ENCODE data around the gene RNF224.

The RNF224 gene

DNA sequence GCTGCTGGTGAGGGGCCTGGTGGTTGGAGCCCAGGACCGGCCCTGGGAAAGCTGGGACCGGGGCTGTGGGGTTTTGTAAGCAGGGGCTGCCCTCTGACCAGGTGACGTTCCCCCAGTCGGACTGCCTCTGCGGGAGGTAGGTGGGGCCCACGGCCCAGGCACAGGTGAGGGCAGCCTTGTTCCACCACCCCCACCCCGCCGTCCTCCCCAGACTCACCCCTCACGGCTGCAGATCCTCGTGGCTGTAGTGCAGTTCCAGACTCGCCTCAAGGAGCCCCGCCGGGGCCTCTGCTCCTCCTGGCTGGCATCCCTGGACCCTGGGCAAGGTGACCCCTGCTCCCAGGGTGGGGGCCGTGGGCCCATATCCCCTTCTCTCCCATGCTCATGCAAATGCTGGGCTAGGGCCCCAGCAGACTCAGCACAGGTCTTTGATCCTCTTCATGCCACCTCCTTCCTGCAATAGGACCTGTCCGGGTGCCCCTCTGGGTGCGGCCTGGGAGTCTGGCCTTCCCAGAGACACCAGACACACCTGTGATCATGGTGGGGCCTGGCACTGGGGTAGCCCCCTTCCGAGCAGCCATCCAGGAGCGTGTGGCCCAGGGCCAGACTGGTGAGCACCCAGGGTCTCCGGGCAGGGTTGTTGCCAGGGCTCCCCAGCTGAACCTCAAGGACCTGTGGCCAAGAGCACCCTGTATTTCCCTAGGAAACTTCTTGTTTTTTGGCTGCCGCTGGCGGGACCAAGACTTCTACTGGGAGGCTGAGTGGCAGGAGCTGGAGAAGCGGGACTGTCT lies 11.9 kb upstream of the RNF224 start:
- no peak for DNase-seq

DNA sequence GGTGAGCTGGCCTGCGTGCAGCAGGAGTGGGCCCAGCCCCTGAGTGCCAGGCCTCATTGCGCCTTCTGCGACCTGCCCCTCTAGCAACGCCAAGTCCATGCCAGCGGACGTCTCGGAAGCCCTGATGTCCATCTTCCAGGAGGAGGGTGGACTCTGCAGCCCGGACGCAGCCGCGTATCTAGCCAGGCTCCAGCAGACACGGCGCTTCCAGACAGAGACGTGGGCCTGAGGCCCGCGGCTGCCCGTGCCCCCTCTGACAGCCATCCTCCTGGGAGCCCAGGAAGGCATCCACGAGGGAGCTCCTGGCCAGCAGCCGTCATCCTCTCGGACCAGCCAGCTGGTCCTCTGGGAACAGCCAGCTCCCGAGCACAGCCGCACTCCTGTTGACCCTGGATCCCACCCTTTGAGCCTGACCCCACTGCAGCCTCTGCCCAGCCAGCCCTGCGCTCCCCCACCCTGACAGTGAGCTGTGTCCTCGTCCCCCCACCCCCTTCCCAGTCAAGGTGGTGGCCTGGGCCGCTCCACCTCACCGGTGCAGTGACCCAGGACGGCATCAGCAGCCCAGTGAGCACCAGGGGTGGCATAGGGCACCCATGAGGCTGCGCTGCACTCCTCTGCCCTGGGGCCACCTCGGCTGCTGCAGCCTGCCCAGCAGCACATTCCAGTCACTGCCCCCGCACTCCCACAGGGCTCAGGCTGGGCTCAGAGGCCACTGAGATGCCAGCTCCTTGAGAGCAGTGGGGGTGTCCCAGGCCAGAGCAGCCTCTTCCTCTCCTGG lies 10.9 kb upstream of the RNF224 start:
- DNase-seq = no peak

DNA sequence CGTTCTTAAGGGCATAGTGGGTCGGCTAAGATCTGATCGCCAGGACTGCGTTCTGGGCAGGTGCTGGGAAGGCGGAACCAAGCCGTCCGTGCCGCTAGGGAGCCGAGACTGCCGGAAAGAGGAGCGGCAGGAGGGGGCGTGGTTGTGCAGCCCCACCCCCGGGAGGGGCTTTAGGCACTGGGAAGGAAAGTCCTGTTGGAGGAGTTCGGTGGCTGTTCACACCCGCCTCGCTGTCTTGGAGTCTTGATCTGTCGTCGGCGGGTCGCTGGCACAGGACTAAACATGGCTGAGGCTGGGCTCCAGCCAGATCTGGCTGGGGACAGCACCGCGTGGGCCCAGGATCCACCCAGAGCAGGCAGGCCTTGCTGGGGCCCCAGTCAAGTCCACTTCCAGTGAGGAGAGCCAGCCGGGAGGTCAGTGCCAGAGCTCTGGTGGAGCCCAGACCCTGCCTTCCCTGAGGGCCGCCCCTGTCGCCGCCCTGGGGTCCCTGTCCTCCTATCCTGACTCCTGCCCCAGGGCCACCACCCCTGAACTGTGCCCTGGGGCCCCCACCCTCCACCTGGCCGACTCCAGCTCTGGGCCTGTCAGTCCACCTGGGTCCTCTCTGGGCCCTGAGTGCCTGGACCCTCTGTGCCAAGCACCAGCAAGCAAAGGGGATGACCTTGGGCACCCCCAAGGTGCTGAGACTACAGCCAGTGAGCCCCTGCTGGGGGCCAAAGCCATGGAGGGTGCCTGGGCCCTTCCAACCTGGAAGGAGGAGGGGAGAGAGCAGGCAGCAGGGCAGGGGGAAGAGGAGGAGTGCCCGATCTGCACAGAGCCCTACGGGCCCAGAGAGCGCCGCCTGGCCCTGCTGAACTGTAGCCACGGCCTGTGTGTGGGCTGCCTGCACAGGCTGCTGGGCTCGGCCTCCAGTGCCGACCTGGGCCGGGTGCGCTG lies 9.8 kb upstream of the RNF224 start:
- no peak for DNase-seq

DNA sequence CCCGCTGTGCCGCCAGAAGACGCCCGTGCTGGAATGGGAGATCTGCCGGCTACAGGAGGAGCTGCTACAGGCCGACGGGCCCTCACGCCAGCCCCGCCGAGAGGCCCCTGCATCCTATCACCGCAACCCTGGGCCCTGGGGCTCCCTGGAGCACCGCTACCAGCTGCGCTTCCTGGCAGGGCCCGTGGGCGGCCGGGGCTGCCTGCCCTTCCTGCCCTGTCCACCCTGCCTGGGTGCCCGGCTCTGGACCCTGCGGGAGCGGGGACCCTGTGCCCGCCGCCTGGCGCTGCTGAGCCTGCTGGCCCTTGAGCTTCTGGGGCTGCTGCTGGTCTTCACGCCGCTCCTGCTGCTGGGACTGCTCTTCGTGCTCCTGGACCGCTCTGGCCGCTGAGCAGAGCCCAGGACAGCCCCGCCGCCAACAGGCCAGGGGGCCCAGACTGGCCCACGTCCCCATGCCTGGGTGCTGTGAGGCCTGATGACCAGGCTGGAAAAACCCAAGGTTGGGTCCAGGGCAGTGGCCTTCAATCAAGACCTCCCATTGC lies 9.0 kb upstream of the RNF224 start:
- DNase-seq = no peak

DNA sequence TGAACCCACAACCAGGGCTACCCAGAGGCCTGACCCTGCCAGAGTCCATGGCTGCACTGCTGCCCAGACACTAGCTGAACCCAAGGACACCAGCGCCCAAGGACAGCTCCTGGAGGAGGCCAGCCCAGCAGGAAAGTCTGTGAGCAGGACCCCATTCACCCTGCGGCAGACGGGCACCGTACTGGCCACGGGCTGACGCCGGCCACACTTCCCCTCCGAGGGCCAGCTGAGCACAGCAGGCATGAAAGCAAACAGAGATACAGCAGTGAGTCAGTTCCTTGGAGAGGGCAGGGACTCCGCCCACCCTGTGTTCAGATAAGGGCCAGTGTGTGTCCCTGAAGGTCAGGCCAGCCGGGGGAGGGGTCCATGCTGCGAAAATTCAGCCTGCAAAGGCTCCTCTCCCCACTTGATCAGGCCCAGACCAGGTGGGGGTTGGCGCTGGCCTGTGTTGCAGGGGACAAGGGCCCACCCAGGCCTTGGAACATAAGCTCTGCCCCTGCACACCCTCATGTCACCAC lies 8.5 kb upstream of the RNF224 start:
- no peak for DNase-seq

DNA sequence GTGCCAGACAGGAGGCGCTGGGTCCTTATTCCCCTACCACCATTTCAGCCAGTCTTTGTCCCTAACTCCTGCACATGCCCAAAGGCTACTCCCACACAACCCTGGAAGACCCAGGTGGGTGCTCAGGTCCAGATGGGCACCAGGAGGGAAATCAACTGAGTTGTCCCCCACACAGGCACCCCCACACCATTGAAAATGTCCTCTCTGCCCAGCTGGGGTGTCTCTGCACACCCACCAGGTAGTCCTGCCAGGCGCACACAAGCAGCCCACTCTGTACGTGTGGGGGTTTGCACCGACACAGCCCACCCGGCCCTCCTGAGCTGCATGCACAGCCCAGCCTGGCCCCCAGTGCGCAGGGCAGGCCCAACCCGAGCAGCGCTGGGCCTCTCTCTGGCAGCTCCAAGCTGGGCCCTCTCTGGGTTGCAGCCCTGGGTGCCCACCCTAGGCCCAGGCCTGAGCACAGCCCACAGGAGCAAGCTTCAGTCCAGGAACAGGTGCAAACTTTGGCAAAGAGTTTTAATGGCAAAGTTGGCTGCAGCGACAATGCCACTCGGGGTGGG lies 7.5 kb upstream of the RNF224 start:
- DNase-seq = no peak

DNA sequence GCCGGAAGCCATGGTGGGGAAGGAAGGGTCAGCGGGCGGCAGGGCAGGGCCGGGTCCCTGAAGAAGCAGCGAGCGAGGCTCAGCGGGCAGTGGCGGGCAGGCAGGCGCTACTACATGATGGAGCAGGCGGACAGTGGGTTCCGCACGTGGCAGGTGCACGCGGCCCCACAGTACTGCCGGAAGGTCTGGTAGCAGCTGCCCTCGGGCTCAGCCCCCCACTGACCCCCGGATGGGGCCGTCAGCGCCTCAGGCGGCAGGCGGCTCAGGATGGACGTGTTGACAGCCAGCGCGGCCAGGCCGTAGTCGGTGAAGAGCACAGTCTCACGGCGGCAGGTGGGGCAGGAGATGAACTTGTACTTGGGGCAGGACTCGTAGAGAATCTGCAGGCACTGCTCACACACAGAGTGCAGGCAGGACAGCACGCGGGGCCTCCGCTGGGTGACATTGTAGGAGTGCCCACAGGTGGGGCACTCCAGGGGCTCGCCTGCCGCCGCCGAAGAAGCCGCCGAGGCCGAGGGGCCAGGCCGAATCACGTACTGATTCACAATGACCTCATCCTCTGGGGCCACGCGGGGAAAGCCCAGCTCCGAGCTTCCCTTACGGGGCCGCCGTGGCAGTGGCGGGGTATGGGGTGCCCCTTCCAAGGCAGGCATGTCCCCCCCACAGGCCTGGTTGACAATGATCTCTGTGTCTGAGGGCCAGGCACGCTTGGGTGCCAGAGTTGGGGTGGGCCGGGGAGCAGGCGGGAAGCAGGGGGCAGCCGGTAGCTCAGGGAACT lies 6.8 kb upstream of the RNF224 start:
- DNase-seq = no peak

DNA sequence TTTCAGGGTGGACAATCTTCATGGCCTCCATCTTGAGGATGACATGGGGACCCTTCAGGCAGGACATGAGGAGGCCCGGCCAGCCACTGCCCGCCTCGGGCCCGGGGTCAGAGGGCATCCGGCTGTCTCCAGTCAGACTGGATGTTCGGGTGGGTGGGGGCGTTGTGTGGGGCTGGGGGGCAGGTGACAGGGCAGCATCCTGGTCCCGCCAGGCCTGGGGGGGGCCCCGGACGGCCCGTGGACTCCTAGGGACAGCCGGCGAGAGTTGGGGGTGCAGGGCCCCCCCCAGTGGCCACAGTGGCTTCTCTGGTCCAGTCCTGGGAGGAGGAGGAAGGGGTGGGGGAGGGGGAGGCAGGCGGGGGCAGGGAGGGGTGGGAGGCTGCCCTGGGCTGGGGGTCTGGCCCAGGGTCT lies 6.2 kb upstream of the RNF224 start:
- no peak for DNase-seq

DNA sequence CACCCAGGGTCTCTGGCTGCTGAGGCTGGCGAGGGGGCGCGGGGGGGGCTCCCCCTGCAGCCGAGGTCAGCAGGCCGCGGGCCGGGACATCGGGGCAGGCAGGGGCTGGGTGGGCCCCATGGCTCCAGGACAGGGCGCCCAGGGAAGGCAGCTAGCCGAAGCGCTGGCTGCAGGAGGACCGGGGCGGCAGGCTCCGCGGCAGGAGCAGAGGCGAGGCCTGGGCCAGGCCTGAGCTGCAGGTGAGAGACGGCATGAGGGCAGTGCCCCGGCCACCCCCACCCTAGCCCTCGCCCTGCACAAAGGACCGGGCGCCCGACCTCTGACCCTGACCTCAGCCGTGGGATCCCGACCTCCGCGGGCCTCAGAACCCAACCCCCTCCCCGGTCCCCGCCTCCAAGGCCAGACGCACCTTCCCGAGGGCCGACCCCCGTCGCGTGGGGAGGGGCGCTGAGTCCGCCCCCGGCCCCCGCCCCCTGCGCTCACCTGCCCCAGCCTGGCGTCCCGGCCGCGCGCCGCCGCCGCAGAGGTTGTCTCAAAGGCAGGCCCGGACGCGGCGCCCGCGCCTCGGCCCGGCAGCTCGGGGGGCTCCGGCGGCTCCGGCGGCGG lies 5.7 kb upstream of the RNF224 start:
- DNase-seq = no peak

DNA sequence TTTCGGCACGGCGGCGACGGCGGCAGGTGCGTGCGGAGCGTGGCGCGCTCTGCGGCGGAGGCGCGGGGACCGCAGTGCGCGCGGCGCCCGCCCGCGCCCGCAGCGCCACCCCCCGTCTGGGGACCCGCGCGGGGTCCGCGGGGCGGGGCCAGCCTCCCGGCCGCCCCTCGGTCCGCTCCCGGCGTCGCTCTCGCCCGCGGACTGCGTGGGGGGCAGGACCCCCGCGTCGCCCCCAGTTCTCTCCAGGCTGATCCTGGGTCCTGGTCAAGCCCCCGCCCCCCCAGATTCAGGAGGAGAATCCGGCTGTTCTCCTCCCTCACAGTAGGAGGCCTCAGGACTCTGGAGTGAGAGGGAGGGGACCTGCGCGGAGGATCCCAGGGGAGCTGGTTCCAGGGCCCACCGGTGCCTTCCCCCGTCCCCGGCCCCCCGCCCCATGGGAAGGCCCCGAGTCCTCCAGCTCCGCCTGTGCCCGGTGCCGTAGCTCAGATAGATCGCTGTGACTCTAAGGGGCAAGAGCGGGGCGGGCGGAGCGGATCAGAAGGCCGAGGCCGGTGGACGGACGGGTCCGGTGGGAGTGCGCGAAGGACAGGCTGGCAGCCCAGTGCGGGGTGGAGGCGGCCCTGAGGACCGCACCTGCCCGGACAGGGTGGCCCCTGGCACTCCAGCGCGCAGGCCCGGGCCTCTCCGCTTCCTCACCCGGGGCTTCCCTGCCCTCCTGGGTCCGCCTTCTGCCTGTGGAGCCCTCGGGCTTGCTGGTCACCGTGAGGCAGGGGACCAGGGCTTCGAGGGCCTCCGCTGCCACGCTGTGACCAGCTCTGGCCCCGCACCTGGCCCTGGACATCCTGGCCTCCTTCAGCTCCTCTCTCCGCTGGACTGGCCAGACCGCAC lies 4.9 kb upstream of the RNF224 start, which contains the start of gene RNF208:
TSS of gene RNF208 (minus strand) at position 51 of the 888 bp plus-strand sequence. CDS start 1,028 bp downstream, outside the sequence.
- DNase-seq = no peak

DNA sequence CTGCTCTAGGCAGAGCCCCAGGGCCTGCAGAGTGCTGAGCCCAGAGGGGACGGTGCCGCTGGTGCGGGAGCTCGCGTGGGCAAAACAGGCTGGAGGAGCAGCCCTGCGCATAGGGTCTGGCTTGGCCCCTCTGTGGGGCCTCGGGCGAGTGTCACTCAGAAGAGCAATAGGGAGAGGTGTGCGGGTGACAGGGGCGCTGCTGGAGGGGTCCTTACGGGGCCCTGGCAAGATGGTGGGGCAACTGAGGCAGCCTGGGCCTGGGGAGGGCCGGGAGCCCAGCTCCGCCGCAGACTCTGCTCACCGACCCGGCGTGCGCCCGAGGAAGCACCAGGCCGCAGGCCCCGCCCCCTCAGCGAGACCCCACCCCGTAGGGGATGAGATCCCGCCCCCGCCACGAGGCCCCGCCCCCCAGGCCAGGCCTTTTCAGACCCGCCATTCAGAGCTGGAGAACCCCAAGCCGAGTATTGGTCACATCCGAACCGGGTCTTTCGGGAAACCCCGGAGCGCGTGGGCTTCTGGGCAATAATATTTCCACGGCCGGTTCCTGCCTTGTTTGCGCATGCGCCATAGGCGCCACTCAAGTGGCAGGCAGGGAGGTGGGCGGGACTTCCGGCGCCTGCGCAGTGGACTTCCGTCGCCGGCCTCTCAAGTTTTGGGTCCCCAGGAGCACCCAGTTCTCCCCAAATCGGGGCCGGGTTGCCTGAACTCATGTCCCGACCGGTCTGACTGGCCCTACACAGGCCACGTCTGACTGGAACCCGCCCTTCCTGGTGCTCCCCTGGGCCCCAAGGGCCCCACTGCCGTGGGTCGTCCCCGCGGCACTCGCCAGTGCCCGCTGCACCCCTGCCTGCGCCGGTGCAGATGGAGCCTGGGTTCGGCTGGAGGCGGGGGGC lies 4.0 kb upstream of the RNF224 start:
- DNase-seq = peak; percentile 100

DNA sequence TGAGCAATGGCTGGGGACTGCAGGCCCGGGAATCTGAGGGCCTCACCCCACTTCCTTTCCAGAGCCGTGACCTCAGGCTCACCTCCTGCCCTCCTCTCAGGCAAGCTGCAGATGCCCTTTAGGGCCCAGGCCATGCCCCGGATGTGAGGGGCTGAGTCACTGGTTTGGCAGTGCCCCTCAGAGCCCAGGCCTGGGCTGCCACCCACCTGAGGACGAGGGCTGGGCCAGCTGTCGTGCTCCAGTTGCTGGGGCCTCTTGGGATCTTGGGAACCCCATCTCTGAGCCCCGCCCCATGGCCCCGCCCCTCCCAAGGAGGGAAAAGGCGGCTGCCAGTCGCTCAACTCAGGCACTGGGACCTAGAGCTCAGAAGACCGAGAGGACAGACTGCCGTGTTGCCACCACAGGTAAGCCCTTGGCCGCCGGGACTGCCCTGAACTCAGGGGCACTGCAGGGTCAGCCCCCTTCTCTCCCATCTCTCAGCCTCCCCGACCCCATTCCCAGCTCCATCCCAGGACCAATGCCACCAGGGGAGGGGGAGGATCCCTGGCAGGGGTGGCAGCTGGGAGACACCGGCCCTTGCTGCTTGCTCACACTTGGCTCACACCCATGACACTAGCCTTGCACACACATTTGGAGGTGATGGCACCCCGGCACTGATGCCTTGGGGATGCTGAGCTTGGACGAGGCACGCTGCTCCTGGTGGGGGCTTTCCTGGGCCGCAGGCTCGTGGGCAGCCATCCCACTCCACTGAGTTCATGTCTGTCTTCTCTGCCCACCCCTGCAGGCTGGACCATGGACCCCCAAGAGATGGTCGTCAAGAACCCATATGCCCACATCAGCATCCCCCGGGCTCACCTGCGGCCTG lies 2.2 kb upstream of the RNF224 start, which contains the start of gene CYSRT1:
TSS of gene CYSRT1 (plus strand) at position 345 of the 865 bp plus-strand sequence. CDS start at position 793, 448 bp downstream.
- DNase-seq = peak; percentile 50

DNA sequence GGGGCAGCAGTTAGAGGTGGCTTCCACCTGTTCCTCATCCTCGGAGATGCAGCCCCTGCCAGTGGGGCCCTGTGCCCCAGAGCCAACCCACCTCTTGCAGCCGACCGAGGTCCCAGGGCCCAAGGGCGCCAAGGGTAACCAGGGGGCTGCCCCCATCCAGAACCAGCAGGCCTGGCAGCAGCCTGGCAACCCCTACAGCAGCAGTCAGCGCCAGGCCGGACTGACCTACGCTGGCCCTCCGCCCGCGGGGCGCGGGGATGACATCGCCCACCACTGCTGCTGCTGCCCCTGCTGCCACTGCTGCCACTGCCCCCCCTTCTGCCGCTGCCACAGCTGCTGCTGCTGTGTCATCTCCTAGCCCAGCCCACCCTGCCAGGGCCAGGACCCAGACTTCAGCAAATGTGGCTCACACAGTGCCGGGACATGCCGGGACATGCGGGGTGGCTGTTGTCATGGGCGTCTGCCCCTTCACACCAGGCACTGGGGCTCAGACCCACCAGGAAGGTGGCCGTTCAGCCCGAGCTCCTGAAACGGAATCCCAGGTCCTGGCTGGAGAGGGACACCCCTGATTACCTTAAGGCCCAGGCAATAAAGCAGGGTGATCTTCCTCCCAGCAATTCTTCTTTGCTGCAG lies 1.5 kb upstream of the RNF224 start:
- DNase-seq = no peak

DNA sequence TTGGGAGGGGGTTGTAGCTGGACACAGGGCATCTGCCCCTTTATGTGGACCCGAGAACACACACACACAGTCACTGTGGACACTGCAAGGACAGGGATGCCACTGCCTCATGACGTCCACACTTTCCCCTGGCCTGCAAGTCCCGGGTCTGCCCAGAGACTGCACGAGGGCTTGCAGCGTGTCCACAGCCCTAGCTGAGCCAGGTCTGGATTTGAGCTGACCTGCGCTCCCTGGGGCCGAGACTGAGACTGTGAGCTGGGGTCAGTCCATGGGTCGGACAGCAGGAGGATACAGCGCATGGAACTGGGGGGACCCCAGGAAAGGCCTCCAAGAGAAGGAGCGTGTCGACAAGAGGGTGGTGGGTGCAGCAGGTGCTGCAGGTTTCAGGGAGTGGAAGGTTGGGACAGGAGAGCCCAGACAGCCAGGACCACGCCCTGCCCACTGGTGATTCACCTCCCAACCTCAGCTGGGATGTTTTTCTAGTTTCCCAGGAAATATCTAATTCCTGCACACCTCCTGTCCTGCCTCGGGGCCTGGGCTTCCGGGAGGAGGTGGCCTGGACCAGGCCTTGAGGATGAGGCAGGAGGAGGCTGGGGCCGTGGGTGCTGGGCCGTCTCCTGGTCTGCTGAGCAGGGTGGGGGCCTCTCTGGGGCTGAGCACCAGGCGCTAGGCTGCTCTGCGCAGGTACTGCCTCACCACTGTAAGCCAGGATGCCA lies 806 bp upstream of the RNF224 start:
- DNase-seq = no peak

DNA sequence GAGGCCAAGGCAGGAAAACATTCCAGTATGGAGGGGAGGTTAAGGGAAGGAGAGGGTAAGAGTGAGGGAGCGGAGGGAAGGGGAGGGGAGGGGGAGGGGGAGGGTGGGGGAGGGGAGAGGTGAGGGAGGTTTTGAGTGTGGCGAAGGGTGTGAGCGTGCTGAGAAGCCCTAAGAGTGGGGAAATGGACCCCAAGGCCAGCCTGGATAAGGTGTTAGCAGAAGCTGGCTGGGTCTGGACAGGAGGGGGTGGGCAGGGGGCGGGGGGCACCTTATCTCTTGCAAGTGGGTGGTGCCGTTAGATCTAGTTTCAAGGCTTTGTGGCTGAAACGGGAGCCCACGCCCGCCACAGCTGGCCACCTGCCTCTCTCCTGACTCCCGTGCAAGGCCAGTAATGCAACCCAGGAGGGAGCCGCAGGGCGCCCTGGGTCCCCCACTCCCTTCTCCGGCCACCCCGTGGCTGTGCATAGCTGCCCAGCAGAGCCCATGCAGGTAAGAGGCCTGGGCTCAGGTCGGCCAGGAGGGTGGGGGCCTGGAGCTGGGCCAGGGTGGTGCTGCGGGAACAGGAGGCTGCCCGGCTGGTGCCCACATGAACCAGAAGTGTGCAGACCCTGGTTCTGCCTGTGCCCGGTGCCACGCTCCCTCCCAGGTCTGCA lies 677 bp downstream of the RNF224 start:
- DNase-seq = no peak

DNA sequence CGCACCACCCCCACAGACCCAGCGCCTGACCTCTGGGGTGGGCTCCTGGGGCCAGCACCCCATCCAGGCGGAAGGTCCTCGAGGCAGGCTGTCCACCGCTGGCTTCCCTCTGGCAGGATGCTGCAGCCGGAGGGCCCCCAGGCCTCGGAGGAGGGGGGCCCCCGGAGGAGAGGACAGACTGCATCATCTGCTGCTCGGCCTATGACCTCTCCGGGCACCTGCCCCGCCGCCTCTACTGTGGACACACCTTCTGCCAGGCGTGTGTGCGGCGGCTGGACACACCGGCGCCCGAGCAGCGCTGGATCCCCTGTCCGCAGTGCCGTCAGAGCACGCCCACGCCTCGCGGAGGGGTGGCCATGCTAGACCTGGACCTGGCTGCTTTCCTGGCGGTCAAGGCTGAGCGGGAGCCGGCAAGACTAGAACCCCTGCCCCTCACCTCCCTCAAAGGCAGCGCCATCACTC lies 1.2 kb downstream of the RNF224 start:
- no peak for DNase-seq
